Non-pigmented ciliary epithelial cell (primary cell): ENCODE measurements around the gene NBPF26.
"Not testable (repeated sequence)": the region's sequence is repeated elsewhere in the genome, so short reads cannot be mapped to it uniquely, and the experiment has no call there.

Source experiments
- DNase-seq: peaks from one replicate; pipeline ENCODE4 v3.0.0-alpha.2; 2010; ENCODE audit warnings: low read depth

Gene NBPF26

GRCh38 chr1:120858144-120858543 is 134.4 kb downstream of the NBPF26 start:
- DNase-seq: not testable (repeated sequence)

- DNase-seq: not testable (repeated sequence)
Measured at GRCh38 chr1:120859615-120860234, 136.0 kb downstream of the NBPF26 start.

GRCh38 chr1:120878206-120878605 is 154.5 kb downstream of the NBPF26 start:
- DNase-seq: not testable (repeated sequence)

- DNase-seq: not testable (repeated sequence)
Measured at GRCh38 chr1:120880056-120880455, 156.3 kb downstream of the NBPF26 start.

GRCh38 chr1:120881934-120882333 is 158.2 kb downstream of the NBPF26 start:
- DNase-seq: not testable (repeated sequence)
